ENCODE data around the gene PRKCQ.

Gene PRKCQ

GRCh38 chr10:6579904-6580278, at the start of gene PRKCQ:
TSS of gene PRKCQ (minus strand) at chr10:6580276. CDS start at chr10:6515135, 65,141 bp downstream.
- peak; percentile 8 for DNase-seq

- DNase-seq: no peak
Measured at GRCh38 chr10:6625428-6625827, 45.4 kb upstream of the PRKCQ start.

GRCh38 chr10:6624392-6624791, 44.3 kb upstream of the PRKCQ start:
- DNase-seq: no peak

GRCh38 chr10:6622921-6623320, 42.8 kb upstream of the PRKCQ start:
- DNase-seq: no peak

GRCh38 chr10:6621536-6621935, 41.5 kb upstream of the PRKCQ start:
- DNase-seq: no peak

GRCh38 chr10:6619660-6620059, 39.6 kb upstream of the PRKCQ start:
- no peak for DNase-seq

- DNase-seq: no peak
Measured at GRCh38 chr10:6618340-6618739, 38.3 kb upstream of the PRKCQ start.

GRCh38 chr10:6617309-6618076, 37.4 kb upstream of the PRKCQ start:
- no peak for DNase-seq

GRCh38 chr10:6615971-6616370, 35.9 kb upstream of the PRKCQ start:
- DNase-seq: no peak

- no peak for DNase-seq
Measured at GRCh38 chr10:6612371-6612770, 32.3 kb upstream of the PRKCQ start.

GRCh38 chr10:6610647-6611046, 30.6 kb upstream of the PRKCQ start:
- DNase-seq: no peak

GRCh38 chr10:6609625-6610024, 29.5 kb upstream of the PRKCQ start:
- no peak for DNase-seq

GRCh38 chr10:6607778-6608177, 27.7 kb upstream of the PRKCQ start:
- no peak for DNase-seq

- no peak for DNase-seq
Measured at GRCh38 chr10:6607182-6607581, 27.1 kb upstream of the PRKCQ start.

- no peak for DNase-seq
Measured at GRCh38 chr10:6603142-6604125, 23.4 kb upstream of the PRKCQ start.

- no peak for DNase-seq
Measured at GRCh38 chr10:6602700-6603084, 22.6 kb upstream of the PRKCQ start.

- no peak for DNase-seq
Measured at GRCh38 chr10:6602026-6602699, 22.1 kb upstream of the PRKCQ start.

- DNase-seq: no peak
Measured at GRCh38 chr10:6601246-6601805, 21.2 kb upstream of the PRKCQ start.

- no peak for DNase-seq
Measured at GRCh38 chr10:6600224-6600987, 20.3 kb upstream of the PRKCQ start.

GRCh38 chr10:6598679-6599078, 18.6 kb upstream of the PRKCQ start:
- no peak for DNase-seq

GRCh38 chr10:6597478-6597877, 17.4 kb upstream of the PRKCQ start:
- no peak for DNase-seq

- no peak for DNase-seq
Measured at GRCh38 chr10:6595499-6595898, 15.4 kb upstream of the PRKCQ start.

Measured in amniotic stem cell (primary cell).